Left ventricle myocardium inferior (tissue), 1 donor: ENCODE measurements around the gene ADAMTSL1. TPM values are rescaled to one million over a fixed set of nuclear protein-coding genes. Genes with fewer than 3 reads are reported as not detected.

ENCODE experiments used
- DNase-seq: peaks from one replicate; pipeline ENCODE4 v3.0.0-alpha.2; 2020
- H3K27ac ChIP-seq: fragments of 200-600 bp; replicated peaks from 2 replicates; pipeline ENCODE4 v1.8.0; 2021
- H3K27me3 ChIP-seq: fragments of 200-600 bp; 2 replicates; pipeline ENCODE4 v1.8.0; 2021; ENCODE audit warnings: low read depth
- H3K36me3 ChIP-seq: fragments of 200-600 bp; 2 replicates; pipeline ENCODE4 v1.8.0; 2021
- H3K4me1 ChIP-seq: fragments of 200-600 bp; 2 replicates; pipeline ENCODE4 v1.8.0; 2021
- H3K4me3 ChIP-seq: fragments of 200-600 bp; 2 replicates; pipeline ENCODE4 v1.8.0; 2021; ENCODE audit warnings: mild to moderate bottlenecking, moderate library complexity
- H3K9me3 ChIP-seq: fragments of 200-600 bp; replicated peaks from 2 replicates; pipeline ENCODE4 v1.8.0; 2021
- intact Hi-C: fragments of 100-400 bp; cut with micrococcal nuclease; formaldehyde crosslinking; loops from one replicate; pipeline ENCODE4 v1.11.0; 2022
- total RNA-seq: library from RNA; stranded (reverse); fragmentation: NEBNext Ultra II Directional; extraction: Animal tissue kit (Norgen Biotek cat#: 25700); gene quantifications from one replicate; pipeline ENCODE4 v1.2.1, GENCODE V29; 2021
- TF ChIP-seq, protein P1 (sequence below): fragments of 200-600 bp; IDR thresholded peaks from 2 replicates; pipeline ENCODE4 v1.8.0; 2021; ENCODE audit warnings: antibody characterized with exemption, mild to moderate bottlenecking, borderline replicate concordance
- donor health status: DM: no; HTN: yes; CAD: no; lungs with severe emphysema.

Gene ADAMTSL1
- total RNA-seq, 1 donor from 2014 or later, result 1.7 TPM

DNA sequence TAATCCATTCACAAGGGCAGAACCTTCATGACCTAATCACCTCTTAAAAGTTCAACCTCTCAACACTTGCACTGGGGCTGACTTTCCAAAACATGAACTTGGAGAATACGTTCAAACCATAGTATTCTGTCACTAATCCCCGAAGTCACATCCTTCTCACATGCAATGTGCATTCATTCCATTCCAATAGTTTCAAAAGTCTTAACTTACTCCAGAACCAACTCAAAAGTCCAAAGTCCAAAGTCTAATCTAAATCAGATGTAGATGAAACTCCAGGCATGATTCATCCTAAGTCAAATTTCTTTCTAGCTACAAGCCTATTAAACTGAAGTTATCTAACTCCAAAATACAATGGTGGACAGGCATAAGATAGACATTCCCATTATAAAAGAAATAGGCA lies 21.7 kb upstream of the ADAMTSL1 start:
- Histone ChIP-seq H3K36me3 (no peaks in the 10 kb centered on the region), H3K4me3 (no peak overlapping the region), H3K9me3 (no peaks in the 10 kb centered on the region), H3K27me3 (no peaks in the 10 kb centered on the region), H3K4me1 (peaks cover 5% of the 10 kb centered on the region), H3K27ac (no peak overlapping the region)
- no peak for DNase-seq
- intact Hi-C loops, result no loop called here
- TF ChIP-seq, protein P1, sequence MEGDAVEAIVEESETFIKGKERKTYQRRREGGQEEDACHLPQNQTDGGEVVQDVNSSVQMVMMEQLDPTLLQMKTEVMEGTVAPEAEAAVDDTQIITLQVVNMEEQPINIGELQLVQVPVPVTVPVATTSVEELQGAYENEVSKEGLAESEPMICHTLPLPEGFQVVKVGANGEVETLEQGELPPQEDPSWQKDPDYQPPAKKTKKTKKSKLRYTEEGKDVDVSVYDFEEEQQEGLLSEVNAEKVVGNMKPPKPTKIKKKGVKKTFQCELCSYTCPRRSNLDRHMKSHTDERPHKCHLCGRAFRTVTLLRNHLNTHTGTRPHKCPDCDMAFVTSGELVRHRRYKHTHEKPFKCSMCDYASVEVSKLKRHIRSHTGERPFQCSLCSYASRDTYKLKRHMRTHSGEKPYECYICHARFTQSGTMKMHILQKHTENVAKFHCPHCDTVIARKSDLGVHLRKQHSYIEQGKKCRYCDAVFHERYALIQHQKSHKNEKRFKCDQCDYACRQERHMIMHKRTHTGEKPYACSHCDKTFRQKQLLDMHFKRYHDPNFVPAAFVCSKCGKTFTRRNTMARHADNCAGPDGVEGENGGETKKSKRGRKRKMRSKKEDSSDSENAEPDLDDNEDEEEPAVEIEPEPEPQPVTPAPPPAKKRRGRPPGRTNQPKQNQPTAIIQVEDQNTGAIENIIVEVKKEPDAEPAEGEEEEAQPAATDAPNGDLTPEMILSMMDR, result no peak

DNA sequence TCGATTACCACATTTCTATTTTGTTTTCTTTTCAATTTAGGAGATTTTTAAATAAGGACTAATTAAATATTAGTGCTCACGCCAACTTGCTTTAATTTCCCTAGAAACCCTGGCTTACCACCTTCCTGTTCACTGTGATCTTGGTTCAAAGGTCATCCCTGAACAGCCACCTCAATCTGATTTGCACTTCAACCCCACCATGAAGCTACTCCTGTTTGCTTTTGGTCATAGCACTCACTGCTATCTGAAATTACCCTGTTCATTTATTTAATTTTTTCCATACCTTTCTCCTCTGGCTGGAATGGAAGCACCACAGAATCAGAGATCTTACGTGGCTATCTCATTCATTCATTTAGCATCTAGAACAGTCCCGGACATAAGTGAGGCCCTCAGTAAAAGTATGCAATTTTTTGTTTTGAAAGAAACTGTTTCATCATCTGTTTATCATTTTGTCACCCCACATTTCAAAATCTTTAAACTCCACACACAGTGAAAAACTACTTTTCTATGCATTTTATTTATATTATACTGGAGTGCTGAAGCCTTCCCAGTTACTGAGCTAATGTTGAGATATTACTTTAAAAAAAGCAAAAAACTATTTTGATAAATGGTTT lies 17.2 kb upstream of the ADAMTSL1 start:
- intact Hi-C loops, result no loop called here
- Histone ChIP-seq H3K4me3 (no peak overlapping the region), H3K9me3 (no peaks in the 10 kb centered on the region), H3K4me1 (no peaks in the 10 kb centered on the region), H3K36me3 (no peaks in the 10 kb centered on the region), H3K27me3 (no peaks in the 10 kb centered on the region), H3K27ac (no peak overlapping the region)
- TF ChIP-seq, protein P1, result no peak
- DNase-seq, result no peak

DNA sequence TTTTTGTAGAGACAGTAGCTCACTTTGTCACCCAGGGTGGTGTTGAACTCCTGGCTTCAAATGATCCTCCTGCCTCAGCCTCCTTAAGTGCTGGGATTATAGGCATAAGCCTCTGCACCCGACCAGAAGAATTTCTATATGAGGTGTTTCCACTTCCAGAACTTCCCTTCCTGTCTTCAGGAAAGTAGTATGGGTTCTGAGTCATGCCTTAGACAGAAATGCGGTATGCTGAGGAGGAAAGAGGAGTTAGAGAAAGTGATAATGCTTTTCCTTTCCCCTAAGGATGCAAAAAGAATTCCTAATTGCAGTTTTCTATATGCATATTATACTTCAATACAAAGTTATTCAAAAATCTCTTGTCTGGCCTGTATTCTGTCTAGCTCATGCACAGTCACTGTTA lies 16.4 kb upstream of the ADAMTSL1 start:
- H3K27me3 ChIP-seq, result no peaks in the 10 kb centered on the region
- H3K27ac ChIP-seq, result no peak overlapping the region
- no peak for DNase-seq
- TF ChIP-seq, protein P1, result no peak
- intact Hi-C loops, result no loop called here
- no peaks in the 10 kb centered on the region for H3K36me3 ChIP-seq
- no peak overlapping the region for H3K4me3 ChIP-seq
- no peaks in the 10 kb centered on the region for H3K4me1 ChIP-seq
- H3K9me3 ChIP-seq, result no peaks in the 10 kb centered on the region

DNA sequence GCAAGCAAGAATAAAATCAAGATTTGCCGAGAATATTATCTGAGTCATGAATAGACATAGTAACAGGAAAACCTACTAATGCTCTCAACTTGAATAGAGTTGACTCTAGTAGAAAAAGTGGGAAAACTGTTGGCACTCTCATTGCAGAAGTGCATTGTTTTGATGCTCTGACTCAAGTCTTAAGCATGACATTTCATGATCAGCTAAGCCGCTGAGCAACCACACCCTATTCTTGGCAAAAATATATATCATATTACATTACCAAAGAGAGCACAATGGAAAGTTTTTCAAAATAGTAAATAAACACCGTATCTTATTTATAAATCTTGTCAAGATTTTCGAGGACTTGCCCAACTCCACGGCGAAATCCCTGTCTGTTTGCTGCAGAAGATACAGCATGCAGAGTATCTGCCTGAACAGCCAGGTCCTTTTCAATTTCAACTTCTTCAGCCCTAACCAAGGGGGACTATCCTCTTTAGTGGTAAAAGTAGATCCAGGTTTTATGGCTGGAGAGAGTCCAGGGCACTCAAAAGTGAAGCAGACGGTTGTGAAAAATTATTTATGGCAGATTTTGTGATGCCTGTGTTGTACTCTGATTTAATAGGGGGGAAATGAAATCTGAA lies 13.9 kb upstream of the ADAMTSL1 start:
- H3K4me1 ChIP-seq, result no peaks in the 10 kb centered on the region
- TF ChIP-seq, protein P1, result no peak
- no peaks in the 10 kb centered on the region for H3K9me3 ChIP-seq
- intact Hi-C loops, result no loop called here
- no peak overlapping the region for H3K4me3 ChIP-seq
- H3K27ac ChIP-seq, result no peak overlapping the region
- no peaks in the 10 kb centered on the region for H3K27me3 ChIP-seq
- DNase-seq, result no peak
- no peaks in the 10 kb centered on the region for H3K36me3 ChIP-seq

DNA sequence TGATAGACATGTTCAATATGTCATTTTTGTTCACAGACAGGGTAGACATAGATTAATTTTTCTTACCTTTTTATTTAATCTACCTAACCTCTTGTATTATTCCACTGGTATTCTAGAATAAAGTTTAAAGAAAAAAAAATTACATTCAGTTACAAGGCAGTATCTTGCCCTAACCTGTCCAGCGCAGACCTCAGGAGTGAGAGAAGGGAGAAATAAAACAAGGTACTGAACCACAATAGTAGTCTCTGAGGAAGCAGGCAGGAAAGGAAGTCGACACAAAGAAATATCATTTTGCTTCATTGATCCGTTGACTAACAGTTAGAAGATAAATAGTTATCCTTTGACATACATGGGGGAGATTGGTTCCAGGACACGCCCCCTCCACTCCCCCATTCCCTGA lies 12.5 kb upstream of the ADAMTSL1 start:
- TF ChIP-seq, protein P1, result no peak
- Histone ChIP-seq H3K9me3 (no peaks in the 10 kb centered on the region), H3K27me3 (no peaks in the 10 kb centered on the region), H3K36me3 (no peaks in the 10 kb centered on the region), H3K27ac (no peak overlapping the region), H3K4me1 (no peaks in the 10 kb centered on the region), H3K4me3 (no peak overlapping the region)
- DNase-seq, result no peak
- intact Hi-C loops, result no loop called here
